Spleen (tissue), 11 donors: ENCODE measurements around the gene RTL10. TPM values are rescaled to one million over a fixed set of nuclear protein-coding genes. Genes with fewer than 3 reads are reported as not detected.

Experiments used
- DNase-seq: peaks from one replicate; pipeline ENCODE4 v3.0.0-alpha.2; 2020
- H3K27ac ChIP-seq, 8 donors: fragments of 200-600 bp; sonication (generic) in 7 of 8; 1 replicate in 4 of 8; 2 replicates in 4 of 8; pipeline versions ENCODE4 v1.5.0 to v1.8.0; 2016 to 2021; ENCODE audit warnings: inconsistent platforms in 4 of 8, mild to moderate bottlenecking in 4 of 8, moderate library complexity in 1 of 8
- H3K27me3 ChIP-seq, 7 donors: fragments of 200-600 bp; sonication (generic) in 6 of 7; replicated peaks in 1 of 7; 1 replicate in 4 of 7; 2 replicates in 3 of 7; pipeline versions ENCODE4 v1.5.0 to v1.8.0; 2016 to 2021; ENCODE audit warnings: inconsistent platforms in 3 of 7, mild to moderate bottlenecking in 1 of 7
- H3K36me3 ChIP-seq, 6 donors: fragments of 200-600 bp; sonication (generic) in 5 of 6; 1 replicate in 4 of 6; 2 replicates in 2 of 6; pipeline versions ENCODE4 v1.5.0 to v1.8.0; 2016 to 2021; ENCODE audit warnings: inconsistent platforms in 2 of 6
- H3K4me1 ChIP-seq, 6 donors: fragments of 200-600 bp; sonication (generic) in 5 of 6; 1 replicate in 3 of 6; 2 replicates in 3 of 6; pipeline versions ENCODE4 v1.5.0 to v1.8.0; 2016 to 2021; ENCODE audit warnings: inconsistent platforms in 3 of 6
- H3K4me3 ChIP-seq, 8 donors: fragments of 200-600 bp; sonication (generic) in 7 of 8; 1 replicate in 4 of 8; 2 replicates in 4 of 8; pipeline versions ENCODE4 v1.5.0 to v1.8.0; 2016 to 2021; ENCODE audit warnings: inconsistent platforms in 4 of 8, mild to moderate bottlenecking in 4 of 8, moderate library complexity in 2 of 8
- H3K9me3 ChIP-seq, 8 donors: fragments of 200-600 bp; sonication (generic) in 7 of 8; 1 replicate in 4 of 8; 2 replicates in 4 of 8; pipeline versions ENCODE4 v1.5.0 to v1.8.0; 2016 to 2021; ENCODE audit warnings: inconsistent platforms in 4 of 8
- CTCF ChIP-seq, 11 experiments: fragments of 200-600 bp in 7 of 11; fragments of 450-650 bp in 4 of 11; sonication (generic) in 4 of 11; IDR thresholded peaks in 8 of 11; conservative IDR thresholded peaks in 3 of 11; 1 replicate in 7 of 11; 2 replicates in 4 of 11; pipeline versions ENCODE4 v1.4.0 to v1.8.0; 2016 to 2021; ENCODE audit warnings: antibody characterized with exemption in 11 of 11, inconsistent platforms in 4 of 11, mild to moderate bottlenecking in 1 of 11
- POLR2A ChIP-seq, 3 donors: fragments of 450-650 bp; IDR thresholded peaks; one replicate each; pipeline ENCODE4 v1.5.1; 2017; ENCODE audit warnings: antibody characterized with exemption in 3 of 3, mild to moderate bottlenecking in 1 of 3
- POLR2AphosphoS5 ChIP-seq, 3 donors: sonication (generic); formaldehyde crosslinking; IDR thresholded peaks; one replicate each; pipeline ENCODE4 v1.5.1; 2017; ENCODE audit warnings: antibody characterized with exemption in 3 of 3
- WGBS, 5 donors: extraction: QIAGEN DNeasy Blood & Tissue Kit in 3 of 5; methylation state at CpG; one replicate each; pipeline versions ENCODE4 v1.1.5 to v1.1.7; 2013 to 2018; 5-methylcytosine and 5-hydroxymethylcytosine counted together
- intact Hi-C: fragments of 100-400 bp; cut with DNase I; formaldehyde crosslinking; loops from one replicate; pipeline ENCODE4 v1.15.0; 2023; ENCODE audit warnings: low total_unique reads
- polyA plus RNA-seq, 3 donors: library from polyadenylated mRNA; stranded (reverse); fragments of 200-250 nt; gene quantifications; one replicate each; pipeline ENCODE4 v1.2.1, GENCODE V29; 2013
- total RNA-seq, 7 donors: library from RNA; depleted of rRNA in 3 of 7; stranded (reverse); fragments of >200 nt in 3 of 7; fragmentation: NEBNext Ultra II Directional in 4 of 7; extraction: Animal tissue kit (Norgen Biotek cat#: 25700) in 4 of 7; gene quantifications; one replicate each; pipeline versions ENCODE4 v1.1.0 to v1.2.1, GENCODE V29; 2016 to 2021
- donor health status: healthy with polysubstance abuse.
- donor health status: DM: no; HTN: no; CAD: no; lungs with moderate emphysema.
- donor health status: DM: no; HTN: no; CAD: no.
- donor health status: Bipolar disorder and iron deficiency.
- donor health status: healthy.
- donor health status: DM: no; HTN: no; CAD: no.
- donor health status: DM: yes; HTN: yes; CAD: no.

The RTL10 gene
- total and polyA plus RNA-seq, 10 donors = 8.3 to 22.9 (median 17.8) TPM

GRCh38 chr22:19868773-19869471, 14.2 kb upstream of the RTL10 start:
- peaks cover 0 to 3% (median 0%) of the 10 kb centered on the region in 6 donors for H3K4me1 ChIP-seq
- TF ChIP-seq POLR2A (IDR thresholded peaks at IDR 0.05) = no peak
- TF ChIP-seq CTCF (IDR thresholded peaks at IDR 0.05 in 8 of 11, conservative IDR thresholded peaks at IDR 0.05 in 3 of 11) = no peak
- no peak for TF ChIP-seq POLR2AphosphoS5 (IDR thresholded peaks at IDR 0.05)
- H3K36me3 ChIP-seq = no peaks in the 10 kb centered on the region
- H3K27me3 ChIP-seq = no peaks in the 10 kb centered on the region
- no peaks in the 10 kb centered on the region for H3K9me3 ChIP-seq
- intact Hi-C loops = no loop called here
- H3K4me3 ChIP-seq = no peak overlapping the region
- no peak overlapping the region for H3K27ac ChIP-seq
- peak; percentile 62 for DNase-seq
- 83 to 96% (median 90%) methylated on average over 10 to 23 of the region's 23 CpGs for WGBS, 5 donors

DNA sequence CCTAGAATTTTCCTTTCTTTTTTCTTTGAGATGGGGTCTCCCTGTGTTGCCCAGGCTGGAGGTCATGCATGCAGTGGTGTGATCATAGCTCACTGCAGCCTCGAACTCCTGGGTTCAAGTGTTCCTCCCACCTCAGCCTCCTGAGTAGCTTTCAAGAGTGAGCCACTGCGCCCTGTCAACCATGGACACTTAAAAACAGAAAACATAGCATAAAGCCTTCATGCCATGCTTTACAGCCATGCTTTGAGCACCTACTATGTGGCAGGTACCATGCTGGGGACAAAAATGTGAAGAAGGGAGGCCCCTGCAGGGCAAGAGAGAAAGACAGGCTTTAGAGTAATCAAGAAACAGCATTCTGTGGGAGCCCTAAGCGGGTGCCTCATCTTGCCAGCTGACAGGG, 13.7 kb upstream of the RTL10 start:
- WGBS, 5 donors = 90 to 95% (median 93%) methylated on average over 3 of the region's 3 CpGs
- intact Hi-C loops = no loop called here
- no peak for TF ChIP-seq POLR2AphosphoS5 (IDR thresholded peaks at IDR 0.05)
- DNase-seq = no peak
- Histone ChIP-seq H3K4me3 (no peak overlapping the region), H3K27me3 (no peaks in the 10 kb centered on the region), H3K4me1 (no peaks in the 10 kb centered on the region), H3K27ac (no peak overlapping the region), H3K9me3 (no peaks in the 10 kb centered on the region), H3K36me3 (no peaks in the 10 kb centered on the region)

- intact Hi-C loops = no loop called here
- 86 to 96% (median 91%) methylated on average over 6 to 7 of the region's 7 CpGs for WGBS, 5 donors
Observed at GRCh38 chr22:19867617-19868016, 12.9 kb upstream of the RTL10 start.

GRCh38 chr22:19866665-19867009, 12.0 kb upstream of the RTL10 start:
- H3K4me3 ChIP-seq = no peak overlapping the region
- intact Hi-C loops = no loop called here
- H3K36me3 ChIP-seq = no peaks in the 10 kb centered on the region
- no peaks in the 10 kb centered on the region for H3K27me3 ChIP-seq
- no peaks in the 10 kb centered on the region for H3K9me3 ChIP-seq
- WGBS, 5 donors = 90 to 98% (median 95%) methylated on average over 3 of the region's 3 CpGs
- TF ChIP-seq POLR2A (IDR thresholded peaks at IDR 0.05) (no peak), POLR2AphosphoS5 (IDR thresholded peaks at IDR 0.05) (no peak), CTCF (IDR thresholded peaks at IDR 0.05 in 8 of 11, conservative IDR thresholded peaks at IDR 0.05 in 3 of 11) (no peak)
- DNase-seq = no peak
- no peaks in the 10 kb centered on the region for H3K4me1 ChIP-seq
- H3K27ac ChIP-seq = no peak overlapping the region

More at GRCh38 chr22:19867617-19868016, 12.9 kb upstream of the RTL10 start:
- no peak overlapping the region for H3K27ac ChIP-seq
- peak; percentile 25 for DNase-seq
- no peaks in the 10 kb centered on the region for H3K27me3 ChIP-seq
- no peaks in the 10 kb centered on the region for H3K4me1 ChIP-seq
- TF ChIP-seq POLR2AphosphoS5 (IDR thresholded peaks at IDR 0.05) (no peak), POLR2A (IDR thresholded peaks at IDR 0.05) (no peak), CTCF (IDR thresholded peaks at IDR 0.05 in 8 of 11, conservative IDR thresholded peaks at IDR 0.05 in 3 of 11) (no peak)
- H3K9me3 ChIP-seq = no peaks in the 10 kb centered on the region
- no peaks in the 10 kb centered on the region for H3K36me3 ChIP-seq
- H3K4me3 ChIP-seq = no peak overlapping the region
